Vagina (tissue), 2 donors: ENCODE results near the gene TTLL12.

Experiments used
- CTCF ChIP-seq, 3 experiments: fragments of 450-650 bp in 2 of 3; fragments of 200-600 bp in 1 of 3; sonication (generic) in 1 of 3; IDR thresholded peaks; one replicate each; pipeline ENCODE4 v1.5.1; 2017 to 2019; ENCODE audit warnings: antibody characterized with exemption in 3 of 3, mild to moderate bottlenecking in 2 of 3, moderate library complexity in 2 of 3
- POLR2A ChIP-seq, 2 donors: fragments of 450-650 bp; IDR thresholded peaks; one replicate each; pipeline ENCODE4 v1.6.1; 2017; ENCODE audit warnings: antibody characterized with exemption in 2 of 2, mild to moderate bottlenecking in 2 of 2, moderate library complexity in 2 of 2
- POLR2AphosphoS5 ChIP-seq, 2 donors: sonication (generic); formaldehyde crosslinking; IDR thresholded peaks; one replicate each; pipeline ENCODE4 v1.9.0; 2017; ENCODE audit warnings: antibody characterized with exemption in 2 of 2, mild to moderate bottlenecking in 2 of 2, low read depth in 1 of 2; ENCODE audit not compliant: insufficient read depth in 1 of 2

DNA sequence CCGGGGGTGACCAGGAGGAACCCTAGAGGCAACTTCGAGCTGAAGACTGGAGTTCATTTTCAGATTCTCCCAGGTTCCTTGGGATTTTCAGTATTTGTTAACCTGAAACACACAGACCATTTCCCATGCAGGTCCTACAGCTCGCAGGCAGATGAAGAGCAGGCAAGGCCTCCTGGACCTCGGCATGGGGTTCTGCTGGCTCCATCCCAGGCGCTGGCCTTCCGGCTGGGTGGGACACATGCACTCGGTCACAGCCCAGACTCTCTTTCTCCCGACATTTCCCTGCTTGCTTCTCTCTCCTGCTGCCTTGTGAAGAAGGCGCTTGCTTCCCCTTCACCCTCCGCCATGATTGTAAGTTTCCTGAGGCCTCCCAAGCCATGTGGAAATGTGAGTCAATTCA is 15.4 kb upstream of the TTLL12 start:
- TF ChIP-seq CTCF (IDR thresholded peaks at IDR 0.05) = no peak
- no peak for TF ChIP-seq POLR2A (IDR thresholded peaks at IDR 0.05)
- no peak for TF ChIP-seq POLR2AphosphoS5 (IDR thresholded peaks at IDR 0.05; ENCODE audit: insufficient read depth in 1 of 2, low read depth in 1 of 2)
